IMR-90 (cell line): ENCODE data around the gene HBZ. TPM values are rescaled to one million over a fixed set of nuclear protein-coding genes. Genes with fewer than 3 reads are reported as not detected.

Experiments
- ATAC-seq: fragments of 200-7000 bp; cut with Tn5 transposase; 2 replicates; pipeline ENCODE4 v1.9.1; 2020; ENCODE audit warnings: low read depth, mild to moderate bottlenecking, moderate library complexity
- BruUV-seq: library from RNA; stranded (reverse); fragments of 400-500 nt; replicated peaks from 2 replicates; lab custom pipeline; 2021; lab: Mats Ljungman, UMichigan
- CTCF ChIA-PET: fragments of 300-600 bp; formaldehyde crosslinking; extraction: SDS; loops from one replicate; lab custom pipeline; 2021; ENCODE audit warnings: antibody characterized with exemption; lab: Yijun Ruan, JAX
- POLR2A ChIA-PET: fragments of 300-600 bp; sonication (Branson Sonifier 250); formaldehyde crosslinking; loops from one replicate; lab custom pipeline; 2022; ENCODE audit warnings: antibody characterized with exemption; ENCODE audit not compliant: unreplicated experiment; lab: Charles Lee
- DNase-seq: peaks from one replicate; pipeline ENCODE4 v3.0.0; 2013
- H2AFZ ChIP-seq: replicated peaks from 2 replicates; pipeline ENCODE3; 2013; ENCODE audit warnings: low read length, mild to moderate bottlenecking; ENCODE audit not compliant: poor library complexity
- H2AK5ac ChIP-seq: 2 replicates; pipeline ENCODE4 v1.6.1; 2013; ENCODE audit warnings: low read depth, low read length, inconsistent platforms
- H2AK9ac ChIP-seq: replicated peaks from 2 replicates; pipeline ENCODE3; 2013; ENCODE audit warnings: mild to moderate bottlenecking, low read depth, low read length, moderate library complexity; ENCODE audit not compliant: poor library complexity
- H2BK120ac ChIP-seq: 2 replicates; pipeline ENCODE4 v1.6.1; 2013; ENCODE audit warnings: low read depth, low read length, inconsistent platforms
- H2BK15ac ChIP-seq: 3 replicates; pipeline ENCODE4 v1.6.1; 2013; ENCODE audit warnings: low read depth, low read length, inconsistent platforms
- H2BK20ac ChIP-seq: 2 replicates; pipeline ENCODE4 v1.6.1; 2013; ENCODE audit warnings: low read depth, mild to moderate bottlenecking, inconsistent platforms, low read length, moderate library complexity
- H2BK5ac ChIP-seq: 2 replicates; pipeline ENCODE4 v1.6.1; 2013; ENCODE audit warnings: mild to moderate bottlenecking, low read depth, low read length, inconsistent platforms; ENCODE audit not compliant: poor library complexity, severe bottlenecking
- H3K14ac ChIP-seq: replicated peaks from 2 replicates; pipeline ENCODE4 v1.6.1; 2013; ENCODE audit warnings: low read depth, low read length, inconsistent platforms
- H3K18ac ChIP-seq: 2 replicates; pipeline ENCODE4 v1.6.1; 2013; ENCODE audit warnings: low read depth, low read length, control low read depth
- H3K23ac ChIP-seq: 2 replicates; pipeline ENCODE4 v1.6.1; 2013; ENCODE audit warnings: low read depth, low read length, inconsistent platforms
- H3K27ac ChIP-seq: 2 replicates; pipeline ENCODE4 v1.5.1; 2013; ENCODE audit warnings: mild to moderate bottlenecking, control low read depth, low read length; ENCODE audit not compliant: insufficient read depth
- H3K27me3 ChIP-seq: 2 replicates; pipeline ENCODE4 v1.6.1; 2013; ENCODE audit warnings: low read length; ENCODE audit not compliant: control insufficient read depth, insufficient read depth
- H3K36me3 ChIP-seq: 2 replicates; pipeline ENCODE4 v1.6.1; 2013; ENCODE audit warnings: low read length, mixed read lengths; ENCODE audit not compliant: control insufficient read depth, insufficient read depth
- H3K4ac ChIP-seq: 2 replicates; pipeline ENCODE4 v1.6.1; 2013; ENCODE audit warnings: low read depth, low read length, inconsistent platforms
- H3K4me1 ChIP-seq: 2 replicates; pipeline ENCODE4 v1.6.1; 2013; ENCODE audit warnings: low read length, mixed read lengths; ENCODE audit not compliant: control insufficient read depth, insufficient read depth
- H3K4me2 ChIP-seq: 2 replicates; pipeline ENCODE4 v1.6.1; 2013; ENCODE audit warnings: low read depth, mild to moderate bottlenecking, control low read depth, low read length, moderate library complexity
- H3K4me3 ChIP-seq: 2 replicates; pipeline ENCODE4 v1.5.1; 2013; ENCODE audit warnings: low read depth, mild to moderate bottlenecking, control low read depth, low read length, moderate library complexity; ENCODE audit not compliant: insufficient read depth
- H3K56ac ChIP-seq: 2 replicates; pipeline ENCODE4 v1.6.1; 2013; ENCODE audit warnings: low read length, inconsistent platforms; ENCODE audit not compliant: insufficient read depth; ENCODE audit errors: extremely low read depth
- H3K79me1 ChIP-seq, 2 experiments: 2 replicates each; pipeline ENCODE4 v1.6.1; 2013; ENCODE audit warnings: low read length in 2 of 2, inconsistent platforms in 1 of 2, low read depth in 1 of 2
- H3K9ac ChIP-seq: 2 replicates; pipeline ENCODE4 v1.6.1; 2013; ENCODE audit warnings: low read depth, low read length, control low read depth
- H3K9me1 ChIP-seq: 2 replicates; pipeline ENCODE4 v1.6.1; 2013; ENCODE audit warnings: low read length, inconsistent platforms; ENCODE audit not compliant: insufficient read depth
- H3K9me3 ChIP-seq: 2 replicates; pipeline ENCODE4 v1.6.1; 2013; ENCODE audit warnings: low read length; ENCODE audit not compliant: control insufficient read depth, insufficient read depth
- H4K20me1 ChIP-seq: 2 replicates; pipeline ENCODE4 v1.6.1; 2013; ENCODE audit warnings: low read length, inconsistent platforms; ENCODE audit not compliant: insufficient read depth
- H4K5ac ChIP-seq: 2 replicates; pipeline ENCODE4 v1.6.1; 2013; ENCODE audit warnings: mild to moderate bottlenecking, low read depth, low read length, control low read depth
- H4K8ac ChIP-seq, 2 experiments: 2 replicates each; pipeline ENCODE4 v1.6.1; 2013; ENCODE audit warnings: low read depth in 2 of 2, low read length in 2 of 2, control low read depth in 1 of 2, inconsistent platforms in 1 of 2
- H4K91ac ChIP-seq: 2 replicates; pipeline ENCODE4 v1.6.1; 2013; ENCODE audit warnings: low read depth, low read length, inconsistent platforms; ENCODE audit not compliant: insufficient read depth
- BHLHE40 ChIP-seq: fragments of 150-350 bp; IDR thresholded peaks from 2 replicates; pipeline ENCODE4 v1.6.1; 2016; ENCODE audit warnings: mild to moderate bottlenecking, low read depth, low read length
- CEBPB ChIP-seq: IDR thresholded peaks from 2 replicates; pipeline ENCODE4 v1.6.1; 2012; ENCODE audit warnings: low read depth, low read length, improper control_type of control experiment
- CHD1 ChIP-seq: IDR thresholded peaks from 2 replicates; pipeline ENCODE4 v1.6.1; 2012; ENCODE audit warnings: low read depth, low read length, improper control_type of control experiment
- ELK1 ChIP-seq: fragments of 150-350 bp; IDR thresholded peaks from 2 replicates; pipeline ENCODE4 v1.6.1; 2016; ENCODE audit warnings: low read depth, mild to moderate bottlenecking, low read length, moderate library complexity, borderline replicate concordance
- FOS ChIP-seq: fragments of 150-350 bp; IDR thresholded peaks from 2 replicates; pipeline ENCODE4 v1.6.1; 2016; ENCODE audit warnings: low read depth, low read length
- MAFK ChIP-seq: IDR thresholded peaks from 2 replicates; pipeline ENCODE4 v1.6.1; 2012; ENCODE audit warnings: low read depth, low read length, improper control_type of control experiment
- MXI1 ChIP-seq: IDR thresholded peaks from 2 replicates; pipeline ENCODE4 v1.6.1; 2012; ENCODE audit warnings: low read depth, mild to moderate bottlenecking, low read length, moderate library complexity, borderline replicate concordance
- NFE2L2 ChIP-seq: fragments of 150-350 bp; IDR thresholded peaks from 2 replicates; pipeline ENCODE4 v1.6.1; 2016; ENCODE audit warnings: low read depth, mild to moderate bottlenecking, low read length
- POLR2A ChIP-seq: IDR thresholded peaks from 2 replicates; pipeline ENCODE4 v1.6.1; 2012; ENCODE audit warnings: mild to moderate bottlenecking, low read depth, low read length
- RAD21 ChIP-seq: IDR thresholded peaks from 2 replicates; pipeline ENCODE4 v1.6.1; 2012; ENCODE audit warnings: low read length, improper control_type of control experiment
- RFX5 ChIP-seq: IDR thresholded peaks from 2 replicates; pipeline ENCODE4 v1.8.0; 2012; ENCODE audit warnings: low read depth, mild to moderate bottlenecking, low read length, moderate library complexity
- SMC3 ChIP-seq: fragments of 150-350 bp; IDR thresholded peaks from 2 replicates; pipeline ENCODE4 v1.6.1; 2016; ENCODE audit warnings: low read depth, mild to moderate bottlenecking, antibody characterized with exemption, low read length, moderate library complexity
- USF2 ChIP-seq: fragments of 150-350 bp; IDR thresholded peaks from 2 replicates; pipeline ENCODE4 v1.6.1; 2017; ENCODE audit warnings: mild to moderate bottlenecking, antibody characterized with exemption, low read length, low read depth
- WGBS, 2 experiments: methylation state at CpG; one replicate each; pipeline versions ENCODE4 v1.1.5 to v1.1.7; 2013; ENCODE audit warnings: missing lambda C conversion rate in 2 of 2; ENCODE audit not compliant: insufficient read length in 1 of 2; ENCODE audit errors: extremely low coverage in 2 of 2; 5-methylcytosine and 5-hydroxymethylcytosine counted together
- dilution Hi-C: fragments of 300-500 bp; cut with HindIII; formaldehyde crosslinking; loops from one replicate; pipeline ENCODE4 v1.14.3; 2018; ENCODE audit warnings: low sequenced_read_pairs; ENCODE audit not compliant: unreplicated experiment
- in situ Hi-C: fragments of 300-500 bp; cut with MboI; formaldehyde crosslinking; loops from 3 replicates; pipeline ENCODE4 v1.14.3; 2019; ENCODE audit warnings: low sequenced_read_pairs, inconsistent platforms, mixed read lengths
- intact Hi-C: fragments of 100-400 bp; cut with micrococcal nuclease; formaldehyde crosslinking; loops from 2 replicates; pipeline ENCODE4 v1.10.0; 2022
- polyA plus RNA-seq, 3 experiments: library from polyadenylated mRNA; depleted of rRNA; stranded (reverse); fragments of >200 nt; gene quantifications; 2 replicates each; pipeline ENCODE4 v1.2.3, GENCODE V29; 2012; ENCODE audit warnings: low replicate concordance in 1 of 3
- total RNA-seq: library from RNA; depleted of rRNA; stranded (reverse); fragments of >200 nt; gene quantifications from 2 replicates; pipeline ENCODE4 v1.2.3, GENCODE V29; 2012

The HBZ gene
- total and polyA plus RNA-seq, 2 of the 4 experiments (the other 2 are of a cell fraction), result not detected

- Histone ChIP-seq H3K9ac (no peak overlapping the region), H2BK20ac (no peak overlapping the region), H3K56ac (no peak overlapping the region), H2BK120ac (no peak overlapping the region), H3K23ac (no peak overlapping the region), H2BK5ac (no peak overlapping the region), H3K27ac (no peak overlapping the region), H3K14ac (no peak overlapping the region), H4K5ac (no peak overlapping the region), H2AFZ (peak overlapping the region; percentile 11), H3K9me1 (no peaks in the 10 kb centered on the region), H3K79me1 (no peaks in the 10 kb centered on the region), H2BK15ac (no peak overlapping the region), H3K4me2 (no peak overlapping the region), H3K9me3 (no peaks in the 10 kb centered on the region), H3K36me3 (no peaks in the 10 kb centered on the region), H2AK5ac (no peak overlapping the region), H3K18ac (no peak overlapping the region), H4K91ac (no peak overlapping the region), H3K4ac (no peak overlapping the region), H3K4me1 (no peaks in the 10 kb centered on the region), H2AK9ac (no peak overlapping the region), H3K27me3 (peaks cover 35% of the 10 kb centered on the region), H4K20me1 (no peaks in the 10 kb centered on the region), H3K4me3 (no peak overlapping the region), H4K8ac (no peak overlapping the region)
- ATAC-seq (no peak), DNase-seq (no peak)
- 0% methylated on average over 1 of the region's 6 CpGs; no CpG with 5 or more reads in 1 of the 2 experiments for WGBS, 2 experiments
- no peak for TF ChIP-seq ELK1
- TF ChIP-seq FOS, result no peak
- TF ChIP-seq RAD21, result no peak
- TF ChIP-seq MXI1, result no peak
- TF ChIP-seq RFX5, result no peak
- no peak for TF ChIP-seq CHD1
- no peak for TF ChIP-seq SMC3
- TF ChIP-seq NFE2L2, result no peak
- TF ChIP-seq USF2, result no peak
- TF ChIP-seq CEBPB, result no peak
- TF ChIP-seq MAFK, result no peak
- TF ChIP-seq POLR2A, result no peak
- no peak for TF ChIP-seq BHLHE40
- ChIA-PET POLR2A (no interaction called here), CTCF (interaction anchor here (0.5 to 1.1 kb wide), 2 partner anchors 21 to 52 kb away, joined by 3 read pairs; partner anchors contain the start of gene HBQ1)
- in situ Hi-C loops, result no loop called here
- intact Hi-C loops, result no loop called here
- BruUV-seq, result no TSS peak
- dilution Hi-C loops, result no loop called here
Measured at GRCh38 chr16:159136-159849, 6.8 kb downstream of the HBZ start.
